Panc1 (cell line): ENCODE measurements around the gene NDST1. TPM values are rescaled to one million over a fixed set of nuclear protein-coding genes. Genes with fewer than 3 reads are reported as not detected.

Experiments
- ATAC-seq: fragments of 200-7000 bp; cut with Tn5 transposase; 2 replicates; pipeline ENCODE4 v1.9.1; 2020; ENCODE audit warnings: mild to moderate bottlenecking, moderate library complexity
- Bru-seq: library from RNA; stranded (reverse); fragments of 400-500 nt; gene quantifications from one replicate; lab custom pipeline; 2021; lab: Mats Ljungman, UMichigan
- BruChase-seq, 2 experiments: library from RNA; stranded (reverse); fragments of 400-500 nt; gene quantifications; one replicate each; lab custom pipeline; 2021; lab: Mats Ljungman, UMichigan
- BruUV-seq: library from RNA; stranded (reverse); fragments of 400-500 nt; replicated peaks from 2 replicates; lab custom pipeline; 2021; lab: Mats Ljungman, UMichigan
- CTCF ChIA-PET: fragments of 300-600 bp; sonication (Branson Sonifier 250); formaldehyde crosslinking; loops from one replicate; lab custom pipeline; 2022; ENCODE audit warnings: antibody characterized with exemption; lab: Charles Lee
- POLR2A ChIA-PET: fragments of 300-600 bp; sonication (Branson Sonifier 250); formaldehyde crosslinking; loops from one replicate; lab custom pipeline; 2022; ENCODE audit warnings: antibody characterized with exemption; lab: Charles Lee
- DNase-seq: peaks from one replicate; pipeline ENCODE4 v3.0.0-alpha.2; 2010; ENCODE audit warnings: low read depth, low spot score
- H3K27ac ChIP-seq: 2 replicates; pipeline ENCODE4 v1.5.1; 2011; ENCODE audit warnings: mild to moderate bottlenecking, low read length, inconsistent platforms
- H3K27me3 ChIP-seq: fragments of 200-500 bp; sonication (Bioruptor generic); 2 replicates; pipeline ENCODE4 v1.6.0; 2014; ENCODE audit warnings: low read length, inconsistent platforms; ENCODE audit not compliant: control insufficient read depth, insufficient read depth
- H3K36me3 ChIP-seq: fragments of 200-500 bp; sonication (Bioruptor generic); 2 replicates; pipeline ENCODE4 v1.5.1; 2014; ENCODE audit warnings: inconsistent platforms, mild to moderate bottlenecking, low read length, moderate library complexity; ENCODE audit not compliant: control insufficient read depth, insufficient read depth
- H3K4me1 ChIP-seq: 2 replicates; pipeline ENCODE4 v1.5.1; 2011; ENCODE audit warnings: inconsistent platforms, mild to moderate bottlenecking, low read length, moderate library complexity; ENCODE audit not compliant: control insufficient read depth, insufficient read depth
- H3K4me3 ChIP-seq, 2 experiments: 2 replicates each; pipeline ENCODE4 v1.5.1; 2011 to 2012; ENCODE audit warnings: low read depth in 2 of 2, low read length in 2 of 2, mild to moderate bottlenecking in 2 of 2, inconsistent platforms in 1 of 2, moderate library complexity in 1 of 2
- H3K9me3 ChIP-seq: fragments of 200-500 bp; sonication (Bioruptor generic); 2 replicates; pipeline ENCODE4 v1.5.1; 2014; ENCODE audit warnings: low read depth, mild to moderate bottlenecking, inconsistent platforms, low read length, moderate library complexity; ENCODE audit not compliant: control insufficient read depth, insufficient read depth
- POLR2AphosphoS5 ChIP-seq: IDR thresholded peaks from 2 replicates; pipeline ENCODE4 v1.6.1; 2012; ENCODE audit warnings: mild to moderate bottlenecking, low read depth, low read length, moderate library complexity
- SIN3A ChIP-seq: IDR thresholded peaks from 2 replicates; pipeline ENCODE4 v1.6.1; 2012; ENCODE audit warnings: low read depth, mild to moderate bottlenecking, low read length, moderate library complexity, borderline replicate concordance; ENCODE audit not compliant: insufficient read depth
- TCF7L2 ChIP-seq: IDR thresholded peaks from 2 replicates; pipeline ENCODE4 v1.6.1; 2011; ENCODE audit warnings: mild to moderate bottlenecking, low read depth, low read length, inconsistent platforms
- in situ Hi-C: cut with HindIII; loops from 2 replicates; pipeline ENCODE4 v1.10.0; 2016; ENCODE audit warnings: low sequenced_read_pairs, low pct_unique_long_range_greater_than_20kb
- intact Hi-C: fragments of 100-400 bp; cut with micrococcal nuclease; formaldehyde crosslinking; loops from one replicate; pipeline ENCODE4 v1.10.0; 2022; ENCODE audit not compliant: unreplicated experiment
- long read RNA-seq: library from polyadenylated mRNA; unstranded; transcript quantifications from one replicate; pipeline ENCODE4 v2.0.0, GENCODE V29; 2021; ENCODE audit not compliant: unreplicated experiment
- polyA plus RNA-seq: library from polyadenylated mRNA; unstranded; fragments of >200 nt; gene quantifications from one replicate; pipeline ENCODE4 v1.2.1, GENCODE V29; 2012; ENCODE audit warnings: missing spikeins; ENCODE audit not compliant: insufficient read length
- total RNA-seq: library from RNA; stranded (reverse); gene quantifications from one replicate; pipeline ENCODE4 v1.2.1, GENCODE V29; 2021; ENCODE audit not compliant: unreplicated experiment
- TF ChIP-seq, protein P1 (sequence below), 2 experiments: IDR thresholded peaks; 2 replicates each; pipeline ENCODE4 v1.6.1; 2011 to 2012; ENCODE audit warnings: low read depth in 2 of 2, control low read depth in 1 of 2, low read length in 1 of 2, mild to moderate bottlenecking in 1 of 2, moderate library complexity in 1 of 2; ENCODE audit not compliant: insufficient read depth in 1 of 2
- TF ChIP-seq, protein P2 (sequence below): fragments of 450-650 bp; IDR thresholded peaks from 2 replicates; pipeline ENCODE4 v1.5.1; 2017; ENCODE audit warnings: mild to moderate bottlenecking

Gene NDST1
- total RNA-seq (142 TPM), Bru-seq, nascent RNA (percentile 91 among the genes with signal in this experiment), BruChase-seq, experiment 1, labeled RNA remaining after a 2-hour chase (percentile 91 among the genes with signal in this experiment), BruChase-seq, experiment 2, labeled RNA remaining after a 6-hour chase (percentile 95 among the genes with signal in this experiment)
- 80.5 TPM for polyA plus RNA-seq
- long read RNA-seq, partial matches to known transcripts, result 61 of 83 reads
- long read RNA-seq, other reads (novel, unspliced or antisense), result 22 of 83 reads

- no TSS peak for BruUV-seq
- DNase-seq (no peak), ATAC-seq (no peak)
- H3K9me3 ChIP-seq, result no peaks in the 10 kb centered on the region
- no peaks in the 10 kb centered on the region for H3K36me3 ChIP-seq
- H3K27me3 ChIP-seq, result no peaks in the 10 kb centered on the region
- CTCF ChIA-PET, result interaction anchor here (1.0 kb wide), 1 partner anchor 48 kb away, joined by 6 read pairs; no protein-coding TSS in a partner anchor
- peak within 1 kb of the TSS; percentile 45 for H3K27ac ChIP-seq
- H3K4me3 ChIP-seq, result no peak within 1 kb of the TSS
- intact Hi-C loops (no loop called here), in situ Hi-C loops (no loop called here)
- POLR2A ChIA-PET, result interaction anchor here (0.6 kb wide), 1 partner anchor 74 kb away, joined by 4 read pairs; no protein-coding TSS in a partner anchor
- TF ChIP-seq, protein P1, sequence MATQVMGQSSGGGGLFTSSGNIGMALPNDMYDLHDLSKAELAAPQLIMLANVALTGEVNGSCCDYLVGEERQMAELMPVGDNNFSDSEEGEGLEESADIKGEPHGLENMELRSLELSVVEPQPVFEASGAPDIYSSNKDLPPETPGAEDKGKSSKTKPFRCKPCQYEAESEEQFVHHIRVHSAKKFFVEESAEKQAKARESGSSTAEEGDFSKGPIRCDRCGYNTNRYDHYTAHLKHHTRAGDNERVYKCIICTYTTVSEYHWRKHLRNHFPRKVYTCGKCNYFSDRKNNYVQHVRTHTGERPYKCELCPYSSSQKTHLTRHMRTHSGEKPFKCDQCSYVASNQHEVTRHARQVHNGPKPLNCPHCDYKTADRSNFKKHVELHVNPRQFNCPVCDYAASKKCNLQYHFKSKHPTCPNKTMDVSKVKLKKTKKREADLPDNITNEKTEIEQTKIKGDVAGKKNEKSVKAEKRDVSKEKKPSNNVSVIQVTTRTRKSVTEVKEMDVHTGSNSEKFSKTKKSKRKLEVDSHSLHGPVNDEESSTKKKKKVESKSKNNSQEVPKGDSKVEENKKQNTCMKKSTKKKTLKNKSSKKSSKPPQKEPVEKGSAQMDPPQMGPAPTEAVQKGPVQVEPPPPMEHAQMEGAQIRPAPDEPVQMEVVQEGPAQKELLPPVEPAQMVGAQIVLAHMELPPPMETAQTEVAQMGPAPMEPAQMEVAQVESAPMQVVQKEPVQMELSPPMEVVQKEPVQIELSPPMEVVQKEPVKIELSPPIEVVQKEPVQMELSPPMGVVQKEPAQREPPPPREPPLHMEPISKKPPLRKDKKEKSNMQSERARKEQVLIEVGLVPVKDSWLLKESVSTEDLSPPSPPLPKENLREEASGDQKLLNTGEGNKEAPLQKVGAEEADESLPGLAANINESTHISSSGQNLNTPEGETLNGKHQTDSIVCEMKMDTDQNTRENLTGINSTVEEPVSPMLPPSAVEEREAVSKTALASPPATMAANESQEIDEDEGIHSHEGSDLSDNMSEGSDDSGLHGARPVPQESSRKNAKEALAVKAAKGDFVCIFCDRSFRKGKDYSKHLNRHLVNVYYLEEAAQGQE (IDR thresholded peaks at IDR 0.05; ENCODE audit: insufficient read depth in 1 of 2, low read depth in 2 of 2, low read length in 1 of 2), result no peak
- TF ChIP-seq TCF7L2 (no peak), SIN3A (no peak), POLR2AphosphoS5 (no peak)
- TF ChIP-seq, protein P2, sequence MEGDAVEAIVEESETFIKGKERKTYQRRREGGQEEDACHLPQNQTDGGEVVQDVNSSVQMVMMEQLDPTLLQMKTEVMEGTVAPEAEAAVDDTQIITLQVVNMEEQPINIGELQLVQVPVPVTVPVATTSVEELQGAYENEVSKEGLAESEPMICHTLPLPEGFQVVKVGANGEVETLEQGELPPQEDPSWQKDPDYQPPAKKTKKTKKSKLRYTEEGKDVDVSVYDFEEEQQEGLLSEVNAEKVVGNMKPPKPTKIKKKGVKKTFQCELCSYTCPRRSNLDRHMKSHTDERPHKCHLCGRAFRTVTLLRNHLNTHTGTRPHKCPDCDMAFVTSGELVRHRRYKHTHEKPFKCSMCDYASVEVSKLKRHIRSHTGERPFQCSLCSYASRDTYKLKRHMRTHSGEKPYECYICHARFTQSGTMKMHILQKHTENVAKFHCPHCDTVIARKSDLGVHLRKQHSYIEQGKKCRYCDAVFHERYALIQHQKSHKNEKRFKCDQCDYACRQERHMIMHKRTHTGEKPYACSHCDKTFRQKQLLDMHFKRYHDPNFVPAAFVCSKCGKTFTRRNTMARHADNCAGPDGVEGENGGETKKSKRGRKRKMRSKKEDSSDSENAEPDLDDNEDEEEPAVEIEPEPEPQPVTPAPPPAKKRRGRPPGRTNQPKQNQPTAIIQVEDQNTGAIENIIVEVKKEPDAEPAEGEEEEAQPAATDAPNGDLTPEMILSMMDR, result no peak
- H3K4me1 ChIP-seq, result peaks cover 87% of the 10 kb centered on the region
These were observed at the start of gene NDST1 for GRCh38 chr5:150507474-150508276. Gene NDST1 (plus strand): TSS chr5:150508131. CDS start chr5:150521255, 13,124 bp downstream.

GRCh38 chr5:150458802-150459557 lies 49.0 kb upstream of the NDST1 start:
- DNase-seq, result no peak
- Histone ChIP-seq H3K4me3 (peak overlapping the region; percentile 15 to 41), H3K36me3 (no peaks in the 10 kb centered on the region), H3K9me3 (no peaks in the 10 kb centered on the region), H3K27ac (peak overlapping the region; percentile 84), H3K27me3 (no peaks in the 10 kb centered on the region), H3K4me1 (peaks cover 22% of the 10 kb centered on the region)
- ChIA-PET CTCF (interaction anchor here (0.6 to 1.6 kb wide), 15 partner anchors 20 to 514 kb away, joined by 3 to 12 read pairs (median 6); partner anchors contain the start of gene NDST1), POLR2A (interaction anchor here (1.0 kb wide), 1 partner anchor 100 kb away, joined by 4 read pairs; no protein-coding TSS in a partner anchor)
- intact Hi-C loops, result loop anchor here (1.0 to 5.0 kb wide), 3 partner anchors 64 to 193 kb away; no protein-coding TSS in a partner anchor
- ATAC-seq, result peak; percentile 95
- TF ChIP-seq, protein P2, result no peak; the same call in 1 of the 2 replicates
- peak; percentile 62; the same call in 1 of the 2 replicates for TF ChIP-seq TCF7L2
- BruUV-seq, result no TSS peak
- in situ Hi-C loops, result no loop called here
